ENCODE measurements around the gene ANO1.

GRCh38 chr11:70050243-70050642 is 27.9 kb upstream of the ANO1 start:
- no peak for TF ChIP-seq CTCF (IDR thresholded peaks at IDR 0.05)
- no peak for TF ChIP-seq POLR2A (IDR thresholded peaks at IDR 0.05)
